ENCODE data around the gene KLHL35.

KLHL35 gene

GRCh38 chr11:75408957-75409219, 24.1 kb downstream of the KLHL35 start:
- peaks cover 53% of the 10 kb centered on the region for H3K36me3 ChIP-seq
- no peaks in the 10 kb centered on the region for H3K27me3 ChIP-seq
- no peak for TF ChIP-seq CTCF (IDR thresholded peaks at IDR 0.05)

GRCh38 chr11:75406338-75406777, 26.6 kb downstream of the KLHL35 start:
- H3K36me3 ChIP-seq: peaks cover 59% of the 10 kb centered on the region
- H3K4me3 ChIP-seq (ENCODE audit: low read depth in 1 of 2, low read length in 1 of 2): no peak overlapping the region
- peaks cover under 1 to 1% of the 10 kb centered on the region in 2 experiments for H3K4me1 ChIP-seq (ENCODE audit: control insufficient read depth in 1 of 2, insufficient read depth in 1 of 2, low read depth in 1 of 2, low read length in 1 of 2)
- no peaks in the 10 kb centered on the region for H3K9me3 ChIP-seq
- no peaks in the 10 kb centered on the region for H3K27me3 ChIP-seq
- H3K27ac ChIP-seq: no peak overlapping the region
- no peak for TF ChIP-seq CTCF (IDR thresholded peaks at IDR 0.05)

More at GRCh38 chr11:75408957-75409219, 24.1 kb downstream of the KLHL35 start:
- Histone ChIP-seq H3K4me3 (ENCODE audit: low read depth in 1 of 2, low read length in 1 of 2) (no peak overlapping the region), H3K9me3 (no peaks in the 10 kb centered on the region), H3K27ac (no peak overlapping the region), H3K4me1 (ENCODE audit: control insufficient read depth in 1 of 2, insufficient read depth in 1 of 2, low read depth in 1 of 2, low read length in 1 of 2) (no peaks in the 10 kb centered on the region)

- TF ChIP-seq CTCF (IDR thresholded peaks at IDR 0.05): no peak
- Histone ChIP-seq H3K27me3 (no peaks in the 10 kb centered on the region), H3K4me1 (ENCODE audit: control insufficient read depth in 1 of 2, insufficient read depth in 1 of 2, low read depth in 1 of 2, low read length in 1 of 2) (peaks cover 18 to 19% of the 10 kb centered on the region in 2 experiments), H3K27ac (no peak overlapping the region), H3K4me3 (ENCODE audit: low read depth in 1 of 2, low read length in 1 of 2) (no peak overlapping the region), H3K36me3 (peaks cover 65% of the 10 kb centered on the region), H3K9me3 (no peaks in the 10 kb centered on the region)
Measured at GRCh38 chr11:75403983-75404658, 28.9 kb downstream of the KLHL35 start.

- no peaks in the 10 kb centered on the region for H3K27me3 ChIP-seq
- H3K4me3 ChIP-seq (ENCODE audit: low read depth in 1 of 2, low read length in 1 of 2): no peak overlapping the region
- no peak overlapping the region for H3K27ac ChIP-seq
Measured at GRCh38 chr11:75403037-75403436, 30.0 kb downstream of the KLHL35 start.

GRCh38 chr11:75402002-75402773, 30.8 kb downstream of the KLHL35 start:
- peaks cover 64% of the 10 kb centered on the region for H3K36me3 ChIP-seq
- no peak for TF ChIP-seq CTCF (IDR thresholded peaks at IDR 0.05)
- H3K4me1 ChIP-seq (ENCODE audit: control insufficient read depth in 1 of 2, insufficient read depth in 1 of 2, low read depth in 1 of 2, low read length in 1 of 2): peaks cover 19 to 20% of the 10 kb centered on the region in 2 experiments
- no peak overlapping the region for H3K4me3 ChIP-seq (ENCODE audit: low read depth in 1 of 2, low read length in 1 of 2)
- no peaks in the 10 kb centered on the region for H3K27me3 ChIP-seq
- H3K9me3 ChIP-seq: no peaks in the 10 kb centered on the region
- H3K27ac ChIP-seq: no peak overlapping the region

More at GRCh38 chr11:75403037-75403436, 30.0 kb downstream of the KLHL35 start:
- Histone ChIP-seq H3K9me3 (no peaks in the 10 kb centered on the region), H3K36me3 (peaks cover 65% of the 10 kb centered on the region), H3K4me1 (ENCODE audit: control insufficient read depth in 1 of 2, insufficient read depth in 1 of 2, low read depth in 1 of 2, low read length in 1 of 2) (peaks cover 19 to 20% of the 10 kb centered on the region in 2 experiments)
- no peak for TF ChIP-seq CTCF (IDR thresholded peaks at IDR 0.05)

All from neutrophil (primary cell).